Keratinocyte (primary cell): ENCODE measurements around the gene CARMIL1. TPM values are rescaled to one million over a fixed set of nuclear protein-coding genes. Genes with fewer than 3 reads are reported as not detected.

ENCODE experiments used
- DNase-seq: peaks from one replicate; pipeline ENCODE4 v3.0.0-alpha.2; 2011; ENCODE audit warnings: low read depth, missing footprints, low spot score
- FAIRE-seq: peaks from 2 replicates; lab custom pipeline; 2011; peaks lifted over from hg19 to GRCh38; lab: Jason Lieb, UNC
- H2AFZ ChIP-seq: 2 replicates; pipeline ENCODE4 v1.6.0; 2012; ENCODE audit warnings: low read length, control low read depth, inconsistent platforms; ENCODE audit not compliant: control insufficient read depth
- H3K27ac ChIP-seq: 2 replicates; pipeline ENCODE4 v1.5.1; 2011; ENCODE audit warnings: low read length; ENCODE audit not compliant: control insufficient read depth, insufficient read depth
- H3K27me3 ChIP-seq: 3 replicates; pipeline ENCODE4 v1.6.0; 2011; ENCODE audit warnings: low read length; ENCODE audit not compliant: control insufficient read depth, insufficient read depth; ENCODE audit errors: extremely low read depth
- H3K36me3 ChIP-seq, 2 experiments: 2 replicates in 1 of 2; 3 replicates in 1 of 2; pipeline ENCODE4 v1.5.1; 2011; ENCODE audit warnings: low read length in 2 of 2, mild to moderate bottlenecking in 1 of 2; ENCODE audit not compliant: control insufficient read depth in 2 of 2, insufficient read depth in 2 of 2; ENCODE audit errors: extremely low read depth in 1 of 2
- H3K4me1 ChIP-seq: 3 replicates; pipeline ENCODE4 v1.5.1; 2011; ENCODE audit warnings: low read length; ENCODE audit not compliant: control insufficient read depth, insufficient read depth; ENCODE audit errors: extremely low read depth
- H3K4me2 ChIP-seq: 3 replicates; pipeline ENCODE4 v1.6.0; 2011; ENCODE audit warnings: low read depth, low read length; ENCODE audit not compliant: control insufficient read depth, insufficient read depth; ENCODE audit errors: extremely low read depth
- H3K4me3 ChIP-seq, 3 experiments: fragments of 200-600 bp in 1 of 3; sonication (generic) in 1 of 3; 2 replicates in 2 of 3; 3 replicates in 1 of 3; pipeline ENCODE4 v1.5.1; 2011 to 2016; ENCODE audit warnings: low read length in 3 of 3, mild to moderate bottlenecking in 3 of 3, control low read depth in 2 of 3, inconsistent platforms in 1 of 3, low read depth in 1 of 3, mixed read lengths in 1 of 3, mixed run types in 1 of 3, moderate library complexity in 1 of 3; ENCODE audit not compliant: control insufficient read depth in 2 of 3, insufficient read depth in 2 of 3; ENCODE audit errors: extremely low read depth in 1 of 3
- H3K79me2 ChIP-seq: 2 replicates; pipeline ENCODE4 v1.6.0; 2012; ENCODE audit warnings: low read length; ENCODE audit not compliant: control insufficient read depth, insufficient read depth
- H3K9ac ChIP-seq: 3 replicates; pipeline ENCODE4 v1.6.0; 2011; ENCODE audit warnings: low read length; ENCODE audit not compliant: control insufficient read depth, insufficient read depth; ENCODE audit errors: extremely low read depth
- H3K9me1 ChIP-seq: 3 replicates; pipeline ENCODE4 v1.6.0; 2011; ENCODE audit warnings: low read length; ENCODE audit not compliant: control insufficient read depth, insufficient read depth; ENCODE audit errors: extremely low read depth
- H3K9me3 ChIP-seq: 2 replicates; pipeline ENCODE4 v1.5.1; 2012; ENCODE audit warnings: low read depth, low read length; ENCODE audit not compliant: control insufficient read depth
- H4K20me1 ChIP-seq: 3 replicates; pipeline ENCODE4 v1.6.0; 2011; ENCODE audit warnings: low read length; ENCODE audit not compliant: control insufficient read depth, insufficient read depth; ENCODE audit errors: extremely low read depth
- EZH2 ChIP-seq: IDR thresholded peaks from one replicate; pipeline ENCODE4 v1.6.1; 2012; ENCODE audit warnings: inconsistent platforms, mild to moderate bottlenecking, low read length, moderate library complexity
- dilution Hi-C: fragments of 300-500 bp; cut with MboI; formaldehyde crosslinking; loops from one replicate; pipeline ENCODE4 v1.7.0; 2020; ENCODE audit warnings: low sequenced_read_pairs; ENCODE audit not compliant: extremely low pct_ligation_motif_present
- polyA plus RNA-seq, 5 experiments: library from polyadenylated mRNA; depleted of rRNA in 3 of 5; stranded (reverse) in 3 of 5; stranded (forward) in 1 of 5; unstranded in 1 of 5; fragments of >200 nt; gene quantifications; 1 replicate in 1 of 5; 2 replicates in 3 of 5; 3 replicates in 1 of 5; pipeline versions ENCODE4 v1.2.1 to v1.2.3, GENCODE V29; 2011 to 2012; ENCODE audit warnings: missing spikeins in 2 of 5, low read depth in 1 of 5, low replicate concordance in 1 of 5
- TF ChIP-seq, protein P1 (sequence below), 3 experiments: IDR thresholded peaks in 1 of 3; conservative IDR thresholded peaks in 1 of 3; optimal IDR thresholded peaks in 1 of 3; 2 replicates in 2 of 3; 3 replicates in 1 of 3; pipeline versions ENCODE3 to v1.5.1; 2011; ENCODE audit warnings: low read length in 3 of 3, mild to moderate bottlenecking in 3 of 3, moderate library complexity in 2 of 3, control low read depth in 1 of 3, inconsistent platforms in 1 of 3; ENCODE audit not compliant: insufficient read depth in 2 of 3; ENCODE audit errors: extremely low read depth in 1 of 3

The CARMIL1 gene
- polyA plus RNA-seq, 1 donor (not counting 4 experiments of a cell fraction or from before 2014, with no cell fraction given) = 18.9 TPM

DNA sequence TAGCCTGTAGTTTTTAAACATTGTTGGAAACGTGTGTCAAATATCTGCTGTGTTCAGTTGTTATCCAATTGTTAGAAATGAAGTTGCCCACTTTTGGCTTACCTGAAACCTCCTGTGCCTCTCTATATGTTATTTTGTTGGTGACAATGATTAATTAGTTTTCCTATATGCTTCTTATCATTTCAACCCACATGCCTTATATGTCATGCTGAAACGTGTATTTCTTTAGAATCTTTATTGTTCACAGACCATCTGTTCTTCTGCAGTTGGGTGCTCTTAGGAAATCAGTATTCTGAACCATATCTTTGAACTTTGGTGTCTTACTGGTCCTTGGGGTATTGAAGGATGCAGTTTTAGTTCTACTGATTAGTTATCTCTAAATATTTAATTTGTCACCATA, 281.7 kb downstream of the CARMIL1 start:
- H3K27ac ChIP-seq = no peak overlapping the region
- H3K9me3 ChIP-seq = no peaks in the 10 kb centered on the region
- H3K4me1 ChIP-seq = no peaks in the 10 kb centered on the region
- no peaks in the 10 kb centered on the region for H3K27me3 ChIP-seq
- no peaks in the 10 kb centered on the region for H3K36me3 ChIP-seq
- H4K20me1 ChIP-seq = no peaks in the 10 kb centered on the region
- no peak for TF ChIP-seq EZH2
- TF ChIP-seq, protein P1, sequence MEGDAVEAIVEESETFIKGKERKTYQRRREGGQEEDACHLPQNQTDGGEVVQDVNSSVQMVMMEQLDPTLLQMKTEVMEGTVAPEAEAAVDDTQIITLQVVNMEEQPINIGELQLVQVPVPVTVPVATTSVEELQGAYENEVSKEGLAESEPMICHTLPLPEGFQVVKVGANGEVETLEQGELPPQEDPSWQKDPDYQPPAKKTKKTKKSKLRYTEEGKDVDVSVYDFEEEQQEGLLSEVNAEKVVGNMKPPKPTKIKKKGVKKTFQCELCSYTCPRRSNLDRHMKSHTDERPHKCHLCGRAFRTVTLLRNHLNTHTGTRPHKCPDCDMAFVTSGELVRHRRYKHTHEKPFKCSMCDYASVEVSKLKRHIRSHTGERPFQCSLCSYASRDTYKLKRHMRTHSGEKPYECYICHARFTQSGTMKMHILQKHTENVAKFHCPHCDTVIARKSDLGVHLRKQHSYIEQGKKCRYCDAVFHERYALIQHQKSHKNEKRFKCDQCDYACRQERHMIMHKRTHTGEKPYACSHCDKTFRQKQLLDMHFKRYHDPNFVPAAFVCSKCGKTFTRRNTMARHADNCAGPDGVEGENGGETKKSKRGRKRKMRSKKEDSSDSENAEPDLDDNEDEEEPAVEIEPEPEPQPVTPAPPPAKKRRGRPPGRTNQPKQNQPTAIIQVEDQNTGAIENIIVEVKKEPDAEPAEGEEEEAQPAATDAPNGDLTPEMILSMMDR (optimal IDR thresholded peaks at IDR 0.05 in 1 of 3, IDR thresholded peaks at IDR 0.05 in 1 of 3, conservative IDR thresholded peaks at IDR 0.05 in 1 of 3; ENCODE audit: extremely low read depth in 1 of 3, insufficient read depth in 2 of 3, low read length in 3 of 3) = no peak
- no peak overlapping the region for H3K9ac ChIP-seq
- no peaks in the 10 kb centered on the region for H3K79me2 ChIP-seq
- no peak overlapping the region for H2AFZ ChIP-seq
- dilution Hi-C loops = no loop called here
- no peak overlapping the region for H3K4me2 ChIP-seq
- no peak for DNase-seq
- no peak for FAIRE-seq
- H3K9me1 ChIP-seq = no peaks in the 10 kb centered on the region
- H3K4me3 ChIP-seq = no peak overlapping the region

DNA sequence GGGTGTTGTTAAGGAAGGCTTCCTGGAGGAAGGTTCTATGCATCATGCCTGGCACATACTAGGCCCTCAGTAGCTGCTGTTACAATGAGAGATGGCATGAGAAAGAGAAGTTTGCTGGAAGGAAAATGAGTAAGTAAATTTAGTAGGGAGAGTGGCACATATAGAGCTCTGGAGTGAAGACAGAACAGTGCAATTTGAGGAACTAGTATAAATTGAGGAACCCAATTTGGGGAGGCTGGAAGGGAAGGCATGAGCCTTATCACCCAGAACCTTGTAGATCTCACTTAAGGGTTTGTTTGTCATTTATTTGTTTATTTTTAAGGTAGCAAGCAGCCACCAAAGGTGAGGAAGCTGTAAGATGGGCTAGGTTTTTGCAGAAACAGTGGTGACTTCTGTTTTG, 285.8 kb downstream of the CARMIL1 start:
- H4K20me1 ChIP-seq = no peaks in the 10 kb centered on the region
- no peak overlapping the region for H3K9ac ChIP-seq
- no peaks in the 10 kb centered on the region for H3K27me3 ChIP-seq
- TF ChIP-seq EZH2 = no peak
- TF ChIP-seq, protein P1 (optimal IDR thresholded peaks at IDR 0.05 in 1 of 3, IDR thresholded peaks at IDR 0.05 in 1 of 3, conservative IDR thresholded peaks at IDR 0.05 in 1 of 3; ENCODE audit: extremely low read depth in 1 of 3, insufficient read depth in 2 of 3, low read length in 3 of 3) = no peak
- dilution Hi-C loops = no loop called here
- H3K4me1 ChIP-seq = no peaks in the 10 kb centered on the region
- H3K36me3 ChIP-seq = no peaks in the 10 kb centered on the region
- no peak overlapping the region for H2AFZ ChIP-seq
- no peak overlapping the region for H3K4me2 ChIP-seq
- H3K9me1 ChIP-seq = no peaks in the 10 kb centered on the region
- no peaks in the 10 kb centered on the region for H3K9me3 ChIP-seq
- H3K79me2 ChIP-seq = no peaks in the 10 kb centered on the region
- no peak overlapping the region for H3K27ac ChIP-seq
- no peak overlapping the region for H3K4me3 ChIP-seq
- no peak for FAIRE-seq
- DNase-seq = no peak
